HuH-7.5 (cell line): ENCODE measurements around the gene GTPBP1.
A peak's percentile ranks its signal among the peaks of the same experiment; 100 is the strongest.

Experiments
- DNase-seq: peaks from one replicate; pipeline ENCODE4 v3.0.0; 2011; ENCODE audit warnings: low spot score

GTPBP1 gene

GRCh38 chr22:38760477-38761201 lies 54.9 kb downstream of the GTPBP1 start:
- no peak for DNase-seq

GRCh38 chr22:38761202-38762162 lies 55.7 kb downstream of the GTPBP1 start:
- DNase-seq, result no peak

GRCh38 chr22:38762551-38762983 lies 56.8 kb downstream of the GTPBP1 start:
- DNase-seq, result no peak

GRCh38 chr22:38766076-38766777 lies 60.5 kb downstream of the GTPBP1 start:
- peak; percentile 90 for DNase-seq

GRCh38 chr22:38767313-38767712 lies 61.6 kb downstream of the GTPBP1 start:
- DNase-seq, result no peak

- DNase-seq, result no peak
These were observed 62.3 kb downstream of the GTPBP1 start for GRCh38 chr22:38768036-38768435.

- DNase-seq, result no peak
These were observed 64.7 kb downstream of the GTPBP1 start for GRCh38 chr22:38770257-38770949.

GRCh38 chr22:38772623-38772873 lies 66.8 kb downstream of the GTPBP1 start:
- DNase-seq, result no peak

- DNase-seq, result no peak
These were observed 67.7 kb downstream of the GTPBP1 start for GRCh38 chr22:38773363-38773946.

- DNase-seq, result no peak
These were observed 68.9 kb downstream of the GTPBP1 start for GRCh38 chr22:38774496-38775166.

- no peak for DNase-seq
These were observed 69.9 kb downstream of the GTPBP1 start for GRCh38 chr22:38775656-38776055.

- DNase-seq, result no peak
These were observed 70.3 kb downstream of the GTPBP1 start for GRCh38 chr22:38776086-38776485.

GRCh38 chr22:38777087-38777671 lies 71.4 kb downstream of the GTPBP1 start:
- DNase-seq, result no peak

- DNase-seq, result no peak
These were observed 75.3 kb downstream of the GTPBP1 start for GRCh38 chr22:38781033-38781432.

- no peak for DNase-seq
These were observed 76.8 kb downstream of the GTPBP1 start for GRCh38 chr22:38782402-38783094.
